ENCODE results near the gene PHF14. TPM values are rescaled to one million over a fixed set of nuclear protein-coding genes. Genes with fewer than 3 reads are reported as not detected.
A peak's percentile ranks its signal among the peaks of the same experiment; 100 is the strongest.
"Not testable (repeated sequence)": the region's sequence is repeated elsewhere in the genome, so short reads cannot be mapped to it uniquely, and the experiment has no call there.

PHF14 gene
- total RNA-seq, 1 donor from 2014 or later: 99.4 TPM

DNA sequence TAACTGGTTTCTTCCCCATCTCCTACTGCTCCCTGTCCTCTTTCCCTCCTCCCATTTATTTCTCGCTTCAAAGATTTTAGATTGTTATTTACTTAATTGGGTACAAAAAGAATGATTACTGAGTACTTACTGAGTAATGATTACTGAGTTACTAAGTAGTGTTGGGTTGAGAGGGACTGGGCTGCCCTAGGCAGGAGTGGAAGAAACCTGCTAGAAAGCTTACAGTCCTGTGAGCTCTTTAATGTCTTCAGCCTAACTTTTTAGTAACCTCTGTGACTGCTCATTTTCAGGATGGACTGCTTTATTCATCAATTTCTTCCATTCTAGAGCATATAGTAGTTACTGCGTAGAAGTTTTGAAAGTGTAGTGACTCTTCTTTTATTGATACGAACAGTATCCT lies 7.6 kb downstream of the PHF14 start:
- no peak for DNase-seq (ENCODE audit: low spot score)

DNA sequence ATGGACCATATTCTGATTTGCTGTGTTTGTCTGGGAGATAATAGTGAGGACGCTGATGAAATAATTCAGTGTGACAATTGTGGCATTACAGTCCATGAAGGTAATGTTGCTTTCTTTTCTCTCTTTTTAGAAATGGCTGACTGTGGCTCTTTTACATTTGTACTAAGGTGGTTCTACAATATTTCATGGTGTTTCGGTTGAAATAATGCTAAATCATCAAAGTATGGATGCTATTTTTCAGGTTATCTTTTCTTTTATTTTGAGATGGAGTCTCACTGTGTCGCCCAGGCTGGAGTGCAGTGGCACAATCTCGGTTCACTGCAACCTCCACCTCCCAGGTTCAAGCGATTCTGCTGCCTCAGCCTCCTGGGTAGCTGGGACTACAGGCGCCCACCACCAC lies 17.1 kb downstream of the PHF14 start:
- not testable (repeated sequence) for DNase-seq (ENCODE audit: low spot score)

DNA sequence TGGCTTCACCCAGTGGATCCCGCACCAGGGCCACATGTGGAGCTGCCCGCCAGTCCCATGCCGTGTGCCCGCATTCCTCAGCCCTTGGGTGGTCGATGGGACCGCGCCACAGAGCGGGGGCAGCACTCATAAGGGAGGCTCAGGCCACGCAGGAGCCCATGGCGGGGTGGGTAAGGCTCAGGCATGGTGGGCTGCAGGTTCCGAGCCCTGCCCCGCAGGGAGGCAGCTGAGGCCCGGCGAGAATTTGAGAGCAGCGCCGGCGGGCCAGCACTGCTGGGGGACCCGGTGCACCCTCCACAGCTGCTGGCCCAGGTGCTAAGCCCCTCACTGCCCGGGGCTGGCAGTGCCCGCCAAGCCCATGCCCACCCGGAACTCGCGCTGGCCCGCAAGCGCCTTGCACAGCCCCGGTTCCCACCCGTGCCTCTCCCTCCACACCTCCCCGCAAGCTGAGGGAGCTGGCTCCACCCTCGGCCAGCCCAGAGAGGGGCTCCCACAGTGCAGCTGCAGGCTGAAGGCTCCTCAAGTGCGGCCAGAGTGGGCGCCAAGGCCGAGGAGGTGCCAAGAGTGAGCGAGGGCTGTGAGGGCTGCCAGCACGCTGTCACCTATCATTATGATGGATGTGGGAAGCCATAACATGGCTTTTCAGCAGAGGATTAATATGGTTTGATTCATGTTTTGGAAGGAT lies 22.0 kb downstream of the PHF14 start:
- not testable (repeated sequence) for DNase-seq (ENCODE audit: low spot score)

GRCh38 chr7:10998996-10999757 lies 25.5 kb downstream of the PHF14 start:
- DNase-seq (ENCODE audit: low spot score): no peak

- no peak for DNase-seq (ENCODE audit: low spot score)
Observed at GRCh38 chr7:11005202-11005601, 31.5 kb downstream of the PHF14 start.

DNA sequence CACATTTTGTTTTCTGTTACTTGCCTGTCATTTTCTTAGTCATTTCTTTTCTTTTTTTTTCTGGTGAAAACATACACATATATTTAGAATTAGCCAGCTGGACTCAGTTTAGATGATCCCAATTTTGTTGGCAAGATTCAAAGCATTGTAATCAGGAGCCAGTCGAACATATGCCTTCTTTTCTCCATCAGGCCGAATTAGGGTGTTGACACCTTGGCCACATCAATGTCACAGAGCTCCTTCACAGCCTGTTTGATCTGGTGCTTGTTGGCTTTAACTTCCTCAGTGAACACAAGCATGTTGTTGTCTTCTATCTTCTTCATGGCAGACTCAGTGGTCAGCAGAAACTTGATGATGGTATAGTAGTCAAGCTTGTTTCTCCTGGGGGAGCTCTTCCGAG lies 32.6 kb downstream of the PHF14 start:
- DNase-seq (ENCODE audit: low spot score): no peak

DNA sequence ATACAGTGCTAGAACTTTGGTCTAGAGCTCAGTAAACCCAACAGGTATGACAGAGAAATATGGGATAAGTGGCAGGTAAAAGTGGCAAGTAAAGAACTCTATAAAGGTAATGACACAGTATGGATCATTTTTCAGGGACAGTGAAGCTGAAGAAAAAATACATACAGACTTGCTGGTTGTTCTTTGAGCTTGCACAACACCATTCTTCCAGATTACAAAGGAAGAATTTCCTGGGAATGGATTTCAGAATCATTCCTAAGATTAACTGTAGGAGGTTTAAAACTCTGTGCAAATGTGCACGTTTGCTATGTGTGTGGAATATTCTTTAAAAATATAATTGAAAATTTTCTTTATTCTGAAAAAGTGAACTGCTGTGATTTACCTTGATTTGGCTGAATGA lies 36.0 kb downstream of the PHF14 start:
- no peak for DNase-seq (ENCODE audit: low spot score)

- no peak for DNase-seq (ENCODE audit: low spot score)
Observed at GRCh38 chr7:11021468-11021867, 47.8 kb downstream of the PHF14 start.

DNA sequence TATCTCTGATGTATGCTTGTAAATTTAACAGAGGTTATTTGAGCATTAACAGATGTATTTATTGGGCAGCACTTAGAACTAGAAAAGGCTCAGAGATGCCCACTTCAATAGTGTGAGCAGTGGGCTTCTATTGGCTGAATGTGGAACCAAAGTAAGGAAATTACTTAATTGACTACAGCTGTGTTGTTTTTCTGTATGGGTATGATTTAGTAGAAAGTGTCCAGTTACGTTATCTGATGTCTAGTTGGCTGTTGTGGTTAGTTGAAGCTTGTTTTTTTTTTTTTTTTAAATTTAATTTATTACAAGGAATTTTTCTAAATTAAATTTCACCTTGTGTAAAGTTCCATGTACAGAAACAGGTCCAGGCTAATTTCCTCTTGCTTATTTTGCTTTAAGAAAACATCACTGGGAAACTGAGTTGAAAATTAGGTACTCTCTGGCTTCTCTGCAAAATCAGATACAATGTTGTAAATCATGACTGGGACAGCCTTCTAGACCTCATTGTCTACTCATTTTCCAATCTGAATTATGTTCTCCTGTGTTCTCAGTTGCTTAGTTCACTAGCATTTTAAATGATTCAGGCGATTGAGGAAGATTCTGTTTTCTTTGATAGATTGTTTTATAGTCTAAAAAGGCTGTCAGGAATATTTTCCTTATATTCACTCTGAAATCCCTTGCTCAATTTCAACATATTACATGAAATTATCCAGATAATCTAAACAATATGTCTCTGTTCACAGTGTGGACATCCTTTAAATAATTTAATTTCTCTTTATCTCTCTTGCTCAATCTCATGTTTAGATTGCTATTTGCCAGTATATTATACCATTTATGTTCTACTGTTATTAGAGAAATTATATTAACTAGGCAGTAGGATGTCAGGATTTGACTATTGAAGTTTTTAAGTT lies 53.0 kb downstream of the PHF14 start:
- no peak for DNase-seq (ENCODE audit: low spot score)

GRCh38 chr7:11035661-11036060 lies 62.0 kb downstream of the PHF14 start:
- DNase-seq (ENCODE audit: low spot score): no peak

DNA sequence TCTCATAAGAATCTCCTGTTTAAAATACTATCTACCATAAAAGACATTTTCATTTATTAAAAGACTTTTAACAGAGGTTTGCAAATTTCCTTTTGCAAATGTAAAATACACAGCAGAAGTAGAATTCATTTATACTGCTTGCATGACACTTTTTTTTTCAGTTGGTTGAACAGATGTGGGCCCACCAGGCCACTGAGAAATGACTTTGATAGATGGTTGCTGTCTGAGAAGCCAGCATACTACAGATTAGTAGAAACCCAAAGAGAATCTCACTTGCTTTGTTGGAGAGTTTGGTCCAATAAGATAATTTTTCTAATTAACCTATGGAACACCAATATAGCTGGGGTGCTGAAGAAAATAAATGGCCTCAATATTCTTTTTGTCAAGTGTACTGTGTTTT lies 66.3 kb downstream of the PHF14 start:
- DNase-seq (ENCODE audit: low spot score): no peak

GRCh38 chr7:11054033-11054432 lies 80.4 kb downstream of the PHF14 start:
- DNase-seq (ENCODE audit: low spot score): no peak

DNA sequence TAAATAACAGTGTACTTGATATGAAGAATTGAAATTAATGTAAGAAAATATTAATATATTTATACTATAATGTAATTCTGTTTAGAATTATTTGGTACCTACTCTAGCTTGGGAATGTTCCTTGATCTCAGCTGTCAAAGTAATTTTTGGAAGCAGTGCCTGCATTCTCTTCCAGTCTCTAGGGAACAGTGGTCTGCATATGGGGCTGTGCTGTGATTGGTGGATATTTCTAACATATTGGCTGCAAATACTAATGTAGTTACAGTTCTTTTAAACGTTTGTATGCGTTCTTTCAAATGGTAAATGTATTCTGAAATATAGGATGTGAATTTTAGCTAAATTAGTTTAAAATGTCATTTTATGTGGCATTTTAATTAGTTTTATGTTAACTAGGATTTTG lies 87.2 kb downstream of the PHF14 start:
- no peak for DNase-seq (ENCODE audit: low spot score)

GRCh38 chr7:11062110-11062509 lies 88.4 kb downstream of the PHF14 start:
- DNase-seq (ENCODE audit: low spot score): no peak

DNA sequence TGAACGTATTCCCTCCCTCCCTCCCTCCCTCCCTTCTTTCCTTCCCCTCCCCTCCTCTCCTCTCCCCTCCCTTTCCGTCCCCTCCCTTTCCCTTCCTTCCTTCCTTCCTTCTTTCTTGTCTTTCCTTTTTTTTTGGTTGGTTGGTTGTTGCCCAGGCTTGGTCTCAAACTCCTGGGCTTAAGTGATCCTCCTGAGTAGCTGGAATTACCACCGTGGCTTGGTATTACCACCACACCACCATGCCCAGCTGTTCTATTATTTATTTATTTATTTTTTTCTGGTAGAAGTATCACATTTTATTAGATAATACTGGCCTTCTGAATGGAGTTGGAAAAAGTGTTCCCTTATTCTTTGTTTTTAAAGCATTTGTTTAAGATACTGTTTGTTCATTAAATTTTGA lies 95.9 kb downstream of the PHF14 start:
- DNase-seq (ENCODE audit: low spot score): no peak

DNA sequence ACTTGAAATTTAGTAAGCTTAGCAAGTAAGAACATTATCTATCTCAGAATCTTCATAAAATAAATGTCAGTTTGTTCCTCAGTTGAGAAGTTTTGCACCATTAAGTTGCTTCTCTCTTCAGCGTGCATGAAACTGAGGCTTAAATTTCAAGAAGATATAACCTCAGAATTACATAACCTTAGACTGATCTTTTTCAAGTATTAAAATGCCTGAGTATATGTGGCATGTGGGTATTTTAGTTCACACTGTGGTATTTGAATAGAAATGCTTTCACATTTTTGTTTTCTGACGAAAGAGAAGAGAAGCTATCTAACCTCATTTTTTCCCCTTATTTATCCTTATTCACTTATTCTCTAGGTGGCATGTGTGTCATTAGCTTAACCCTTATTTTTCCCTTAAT lies 104.1 kb downstream of the PHF14 start:
- peak; percentile 23 for DNase-seq (ENCODE audit: low spot score)

- no peak for DNase-seq (ENCODE audit: low spot score)
Observed at GRCh38 chr7:11078247-11078834, 104.7 kb downstream of the PHF14 start.

DNA sequence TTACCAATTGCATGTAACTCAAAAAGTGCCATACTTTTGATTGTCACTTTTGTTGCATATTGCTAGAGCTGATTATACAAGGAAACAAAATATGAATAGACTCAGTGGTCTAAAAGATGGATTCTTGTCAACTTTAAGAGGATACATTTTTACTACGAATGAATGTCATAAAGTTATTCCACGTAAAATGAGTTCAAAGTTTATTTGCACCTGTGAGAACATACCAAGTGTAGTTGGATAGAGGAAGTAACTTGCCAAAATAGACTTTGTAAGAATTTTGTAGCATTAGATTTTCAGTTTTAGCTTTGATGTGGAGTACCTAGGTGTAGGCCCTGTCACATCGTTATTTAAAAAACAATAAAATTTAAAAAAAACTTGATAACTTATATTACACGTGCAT lies 106.2 kb downstream of the PHF14 start:
- DNase-seq (ENCODE audit: low spot score): no peak

DNA sequence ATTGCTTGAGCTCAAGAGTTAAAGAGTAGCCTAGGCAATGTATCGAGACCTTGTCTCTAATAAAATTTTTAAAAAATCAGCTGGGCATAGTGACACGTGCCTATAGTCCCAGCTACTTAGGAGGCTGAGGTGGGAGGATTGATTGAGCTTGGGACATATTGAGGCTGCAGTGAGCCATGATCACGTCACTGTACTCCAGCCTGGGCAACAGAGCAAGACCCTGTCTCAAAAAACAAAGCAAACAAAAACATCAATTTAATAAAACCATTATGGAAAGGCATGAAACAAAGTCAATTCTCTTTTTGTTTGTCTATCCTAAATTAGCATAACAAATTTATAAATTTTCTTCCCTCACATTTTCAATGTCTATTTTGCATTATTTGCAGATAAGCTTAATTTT lies 108.4 kb downstream of the PHF14 start:
- no peak for DNase-seq (ENCODE audit: low spot score)

GRCh38 chr7:11082552-11083213 lies 109.0 kb downstream of the PHF14 start:
- DNase-seq (ENCODE audit: low spot score): no peak

GRCh38 chr7:11083214-11083568 lies 109.5 kb downstream of the PHF14 start:
- no peak for DNase-seq (ENCODE audit: low spot score)
